HG02759 (cell line): ENCODE data around the gene ADIPOR1.
"Not testable (repeated sequence)": the region's sequence is repeated elsewhere in the genome, so short reads cannot be mapped to it uniquely, and the experiment has no call there.

Experiments
- ATAC-seq: cut with Tn5 transposase; IDR thresholded peaks from one replicate; pipeline ENCODE4 v1.9.1; 2021; ENCODE audit warnings: mild to moderate bottlenecking, moderate library complexity; ENCODE audit not compliant: unreplicated experiment

The ADIPOR1 gene

DNA sequence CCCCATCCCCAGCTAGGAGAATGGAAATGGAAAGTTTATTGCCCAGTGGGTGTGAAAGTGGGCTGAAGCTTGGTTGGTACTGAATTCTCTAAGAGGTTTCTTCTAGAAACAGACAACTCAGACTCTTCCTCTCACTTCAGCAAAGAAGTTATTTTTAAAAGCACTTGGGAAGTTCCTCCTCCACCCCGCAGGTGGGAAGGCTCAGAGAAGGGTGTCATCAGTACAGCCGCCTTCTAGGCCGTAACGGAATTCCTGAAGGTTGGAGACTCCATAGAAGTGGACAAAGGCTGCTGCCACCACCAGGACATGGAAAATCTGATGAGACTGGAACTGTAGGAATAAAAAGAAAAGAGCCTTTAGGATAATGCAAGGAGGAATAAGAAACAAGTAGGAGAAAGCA is 16.7 kb downstream of the ADIPOR1 start:
- ATAC-seq, result no peak

DNA sequence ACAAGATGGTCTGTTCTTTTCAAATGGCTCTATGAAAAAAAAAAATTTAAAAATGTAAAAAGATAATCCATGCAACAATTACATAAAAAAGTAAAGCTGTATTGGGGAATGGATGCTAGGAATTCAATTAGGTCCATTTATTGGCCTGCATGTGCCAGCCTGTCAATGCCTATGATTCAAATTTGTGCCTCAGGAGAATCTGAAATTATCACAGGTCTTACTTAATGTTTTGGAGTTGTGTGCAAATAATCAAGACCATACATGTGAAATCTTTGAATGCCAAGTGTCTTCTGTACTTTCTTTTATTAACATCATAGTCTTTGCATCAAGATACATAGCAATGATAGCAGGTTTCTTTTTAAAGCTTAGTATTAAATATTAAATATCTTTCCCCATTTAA is 17.6 kb downstream of the ADIPOR1 start:
- ATAC-seq, result no peak

DNA sequence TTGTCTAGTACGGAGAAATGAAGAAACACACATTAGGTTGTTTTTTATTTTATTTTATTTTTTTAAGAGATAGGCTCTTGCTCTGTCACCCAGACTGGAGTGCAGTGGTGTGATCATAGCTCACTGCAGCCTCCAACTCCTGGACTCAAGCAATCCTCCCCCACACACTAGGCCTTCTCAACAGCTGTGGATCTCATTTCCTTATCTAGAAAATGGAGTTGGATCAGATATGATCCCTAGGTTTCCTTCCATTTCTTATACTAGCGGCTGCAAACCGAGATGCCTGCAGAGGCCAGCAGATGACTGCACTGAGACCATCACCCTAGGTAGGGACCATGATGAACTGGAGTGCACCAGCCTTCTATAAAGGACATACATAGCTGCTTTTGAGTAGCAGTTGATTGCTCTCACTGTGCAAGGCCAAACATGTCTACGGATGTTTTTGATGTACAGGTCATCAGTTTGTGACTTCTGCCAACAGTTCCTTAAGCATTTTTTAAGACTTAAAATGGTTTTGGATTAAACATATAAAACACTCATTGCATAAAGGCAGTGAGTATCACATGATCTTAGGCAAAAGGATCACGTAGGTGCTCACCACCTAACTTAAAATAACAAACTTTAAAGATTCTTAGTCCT is 19.7 kb downstream of the ADIPOR1 start:
- no peak for ATAC-seq

DNA sequence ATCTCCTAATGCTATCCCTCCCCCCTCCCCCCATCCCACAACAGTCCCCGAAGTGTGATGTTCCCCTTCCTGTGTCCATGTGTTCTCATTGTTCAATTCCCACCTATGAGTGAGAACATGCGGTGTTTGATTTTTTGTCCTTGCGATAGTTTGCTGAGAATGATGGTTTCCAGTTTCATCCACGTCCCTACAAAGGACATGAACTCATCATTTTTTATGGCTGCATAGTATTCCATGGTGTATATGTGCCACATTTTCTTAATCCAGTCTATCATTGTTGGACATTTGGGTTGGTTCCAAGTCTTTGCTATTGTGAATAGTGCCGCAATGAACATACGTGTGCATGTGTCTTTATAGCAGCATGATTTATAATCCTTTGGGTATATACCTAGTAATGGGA is 21.7 kb downstream of the ADIPOR1 start:
- not testable (repeated sequence) for ATAC-seq

DNA sequence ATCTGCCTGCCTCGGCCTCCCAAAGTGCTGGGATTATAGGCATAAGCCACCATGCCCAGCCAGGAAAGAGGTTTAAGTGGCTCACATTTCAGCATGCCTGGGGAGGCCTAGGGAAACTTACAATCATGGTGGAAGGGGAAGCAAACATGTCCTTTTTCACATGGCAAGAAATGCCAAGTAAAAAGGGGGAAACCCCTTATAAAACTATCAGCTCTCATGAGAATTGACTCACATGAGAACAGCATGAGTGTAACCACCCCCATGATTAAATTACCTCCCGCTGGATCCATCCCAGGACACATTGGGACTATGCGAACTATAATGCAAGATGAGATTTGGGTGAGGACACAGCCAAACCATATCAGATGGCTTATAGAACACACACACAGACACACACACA is 22.3 kb downstream of the ADIPOR1 start:
- no peak for ATAC-seq

DNA sequence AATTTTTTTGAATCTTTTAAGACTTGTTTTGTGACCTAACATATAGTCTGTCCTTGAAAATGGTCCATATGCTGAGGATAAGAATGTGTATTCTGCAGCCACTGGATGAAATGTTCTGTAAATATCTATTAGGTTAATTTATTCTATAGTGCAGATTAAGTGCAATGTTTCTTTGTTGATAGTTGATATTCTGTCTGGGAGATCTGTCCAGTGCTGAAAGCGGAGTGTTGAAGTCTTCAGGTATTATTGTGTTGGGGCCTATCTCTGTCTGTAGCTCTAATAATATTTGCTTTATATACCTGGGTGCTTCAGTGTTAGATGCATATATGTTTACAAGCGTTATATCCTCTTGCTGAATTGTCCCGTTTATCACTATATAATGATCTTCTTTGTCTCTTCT is 23.4 kb downstream of the ADIPOR1 start:
- no peak for ATAC-seq

DNA sequence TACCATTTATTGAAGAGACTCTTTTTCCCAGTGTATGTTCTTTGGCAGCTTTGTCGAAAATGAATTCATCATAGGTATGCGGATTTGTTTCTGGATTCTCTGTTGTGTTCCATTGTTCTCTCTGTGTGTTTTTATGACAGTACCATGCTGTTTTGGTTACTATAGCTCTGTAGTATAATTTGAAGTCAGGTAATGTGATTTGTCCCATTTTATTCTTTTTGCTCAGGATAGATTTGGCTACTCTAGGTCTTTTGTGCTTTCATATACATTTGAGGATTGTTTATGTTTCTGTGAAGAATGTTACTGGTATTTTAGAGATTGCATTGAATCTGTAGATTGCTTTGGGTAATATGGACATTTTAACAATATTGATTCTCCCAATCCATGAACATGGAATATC is 25.6 kb downstream of the ADIPOR1 start:
- ATAC-seq, result no peak

DNA sequence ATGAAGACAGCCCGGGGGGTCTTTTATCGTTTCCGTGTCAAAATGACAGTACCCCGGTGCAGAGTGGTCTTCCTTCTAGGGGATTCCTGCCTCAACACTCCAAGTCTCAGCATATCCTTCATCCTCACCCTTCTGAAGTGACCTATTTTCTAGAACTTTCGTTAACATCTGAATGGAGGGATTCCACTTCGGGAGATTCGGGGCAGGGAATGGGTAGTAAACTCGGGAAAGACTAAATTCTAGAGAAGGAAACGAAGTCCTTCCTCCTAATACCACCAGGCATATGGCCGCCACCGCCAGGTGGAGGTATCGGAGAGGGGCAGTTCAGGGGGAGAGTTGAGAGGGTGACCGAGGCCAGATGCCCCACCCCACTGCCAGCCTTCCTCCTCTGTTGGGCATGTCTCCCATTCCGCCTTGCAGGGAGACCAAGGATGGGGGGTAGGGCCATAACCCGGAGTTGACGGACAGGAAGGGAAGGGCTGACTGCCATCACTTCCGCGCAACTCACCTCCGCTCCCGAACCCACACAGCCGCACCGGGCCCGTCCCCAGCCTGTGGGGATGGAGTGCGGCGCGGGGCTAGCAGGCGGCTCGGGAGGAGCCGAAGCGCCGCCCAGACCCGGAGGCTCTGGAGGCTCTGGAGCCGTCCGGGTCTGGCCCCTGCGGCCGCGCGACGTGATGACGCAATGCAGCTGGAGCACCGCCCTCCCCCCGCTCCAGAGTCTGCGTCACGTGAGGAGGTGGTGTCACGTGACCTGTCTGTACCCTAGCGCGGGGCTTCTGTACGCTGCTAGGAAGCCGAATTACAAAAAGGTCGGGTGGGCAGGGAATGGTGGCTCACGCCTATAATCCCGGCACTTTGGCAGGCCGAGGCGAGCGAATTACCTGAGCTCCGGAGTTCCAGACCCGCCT is 31.3 kb downstream of the ADIPOR1 start, which contains the start of gene KLHL12:
KLHL12 (minus strand) TSS at position 654 of the 911 bp plus-strand sequence. CDS start 2,072 bp downstream, outside the sequence.
- peak; percentile 94 for ATAC-seq

DNA sequence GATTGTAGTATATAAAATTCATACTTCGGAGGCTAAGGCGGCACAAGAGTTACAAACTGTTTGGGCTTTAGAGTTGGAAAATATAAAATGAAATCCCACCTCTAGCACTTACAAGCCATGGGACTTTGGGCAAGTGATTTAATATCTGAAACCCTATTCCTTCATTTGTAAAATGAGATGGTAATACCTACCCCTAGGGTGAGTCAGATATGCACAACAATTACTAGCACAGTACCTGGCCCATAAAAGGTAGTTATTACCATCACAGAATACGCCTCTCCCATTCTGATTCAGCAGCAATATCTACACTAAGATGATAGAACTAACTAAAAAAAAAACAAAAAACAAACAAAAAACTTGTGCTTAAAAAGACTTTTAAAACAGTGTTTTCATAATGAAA is 34.6 kb downstream of the ADIPOR1 start:
- ATAC-seq, result no peak

DNA sequence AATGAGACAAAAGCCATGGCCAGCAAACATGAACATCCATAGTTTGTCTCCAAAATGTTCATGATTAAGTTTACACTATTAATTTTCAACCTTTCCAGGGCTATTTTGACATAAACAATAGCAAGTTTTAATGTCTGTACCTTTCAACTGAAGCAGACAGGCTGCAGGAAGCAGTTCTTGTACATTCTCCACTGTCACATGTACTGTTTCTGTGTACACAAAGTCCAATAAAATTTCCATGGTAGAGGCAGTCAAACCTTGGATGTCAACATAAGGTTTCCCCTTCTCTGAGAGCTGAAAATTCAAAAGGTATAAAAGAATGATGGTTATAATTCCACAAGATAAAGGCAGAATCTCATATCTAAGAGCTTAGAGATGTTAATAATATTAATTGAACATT is 38.5 kb downstream of the ADIPOR1 start:
- no peak for ATAC-seq

DNA sequence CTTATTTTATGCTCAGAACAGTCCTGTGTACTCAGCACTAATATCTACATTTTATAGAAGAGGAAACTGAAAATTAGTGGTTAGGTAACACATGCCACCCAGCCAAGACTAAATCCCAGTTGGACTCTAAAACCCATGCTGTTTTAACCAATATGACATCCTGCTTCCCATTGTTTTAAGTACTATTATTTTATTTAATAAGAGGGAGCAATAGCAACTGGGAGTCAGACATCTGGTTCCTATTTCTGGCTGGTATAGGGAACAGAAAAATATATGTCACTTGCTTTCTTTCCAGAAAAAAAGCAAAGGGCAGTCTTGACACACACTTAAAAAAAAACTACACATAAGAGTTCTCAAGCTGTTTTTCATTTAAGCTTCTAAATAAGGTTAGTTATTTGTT is 43.0 kb downstream of the ADIPOR1 start:
- no peak for ATAC-seq

DNA sequence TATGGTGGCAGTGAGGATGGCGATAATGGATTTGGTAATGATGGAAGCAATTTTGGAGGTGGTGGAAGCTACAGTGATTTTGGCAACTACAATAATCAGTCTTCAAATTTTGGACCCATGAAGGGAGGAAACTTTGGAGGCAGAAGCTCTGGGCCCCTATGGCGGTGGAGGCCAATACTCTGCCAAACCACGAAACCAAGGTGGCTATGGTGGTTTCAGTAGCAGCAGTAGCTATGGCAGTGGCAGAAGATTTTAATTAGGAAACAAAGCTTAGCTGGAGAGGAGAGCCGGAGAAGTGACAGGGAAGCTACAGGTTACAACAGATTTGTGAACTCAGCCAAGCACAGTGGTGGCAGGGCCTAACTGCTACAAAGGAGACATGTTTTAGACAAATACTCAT is 45.6 kb downstream of the ADIPOR1 start:
- not testable (repeated sequence) for ATAC-seq

DNA sequence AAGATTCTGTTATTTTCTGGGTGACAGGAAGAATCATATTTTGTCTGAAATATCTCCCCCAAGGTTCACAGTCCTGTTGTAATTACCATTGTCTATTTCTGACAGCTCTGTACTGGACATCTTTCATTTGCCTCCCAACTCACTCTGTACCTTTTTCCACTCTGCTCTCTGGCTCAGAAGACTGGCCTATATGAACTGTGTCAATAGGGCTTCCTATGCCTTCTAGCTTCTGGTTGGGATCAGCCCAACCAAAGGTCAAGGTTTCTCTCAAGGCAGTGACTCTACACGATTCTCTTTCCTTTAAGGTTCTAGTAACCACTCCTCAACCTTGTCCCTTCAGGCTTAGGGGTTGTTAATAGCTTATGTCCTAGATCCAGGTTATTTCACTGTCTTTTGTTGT is 48.6 kb downstream of the ADIPOR1 start:
- no peak for ATAC-seq

DNA sequence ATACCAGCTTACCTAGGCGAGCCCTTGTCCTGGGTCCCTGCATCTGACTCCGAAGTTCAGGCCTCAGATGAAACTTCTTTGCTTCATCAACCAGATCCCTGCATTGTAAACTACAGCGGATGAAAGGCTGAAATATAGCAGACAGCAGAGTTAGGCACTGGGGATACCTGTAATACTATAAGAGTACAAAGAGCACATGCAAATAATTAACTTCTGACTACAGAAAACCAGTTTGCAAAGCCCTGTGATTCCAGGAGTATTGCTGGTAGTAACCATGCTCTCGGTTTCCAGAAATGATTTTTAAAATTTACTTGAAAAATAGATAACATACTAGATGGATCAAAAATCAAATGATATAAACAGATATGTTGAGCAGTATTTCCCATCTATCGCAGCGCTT is 49.1 kb downstream of the ADIPOR1 start:
- ATAC-seq, result no peak

DNA sequence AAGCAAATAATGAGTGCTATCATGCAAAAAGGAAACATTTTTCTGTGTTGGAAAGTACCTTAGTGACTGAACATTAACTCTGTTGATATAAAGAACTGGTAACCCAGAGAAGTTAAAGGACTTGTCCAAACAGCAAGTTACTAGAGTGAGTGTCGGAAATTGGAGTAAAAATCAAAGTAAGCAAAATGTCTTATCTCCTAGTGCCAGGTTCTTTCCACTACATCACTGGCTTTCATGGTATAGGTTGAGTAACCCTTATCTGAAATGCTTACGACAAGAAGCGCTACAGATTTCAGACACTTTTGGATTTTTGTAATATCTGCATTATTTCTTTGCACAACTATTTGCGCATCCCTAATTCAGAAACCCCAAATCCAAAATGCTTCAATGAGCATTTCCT is 52.8 kb downstream of the ADIPOR1 start:
- no peak for ATAC-seq

DNA sequence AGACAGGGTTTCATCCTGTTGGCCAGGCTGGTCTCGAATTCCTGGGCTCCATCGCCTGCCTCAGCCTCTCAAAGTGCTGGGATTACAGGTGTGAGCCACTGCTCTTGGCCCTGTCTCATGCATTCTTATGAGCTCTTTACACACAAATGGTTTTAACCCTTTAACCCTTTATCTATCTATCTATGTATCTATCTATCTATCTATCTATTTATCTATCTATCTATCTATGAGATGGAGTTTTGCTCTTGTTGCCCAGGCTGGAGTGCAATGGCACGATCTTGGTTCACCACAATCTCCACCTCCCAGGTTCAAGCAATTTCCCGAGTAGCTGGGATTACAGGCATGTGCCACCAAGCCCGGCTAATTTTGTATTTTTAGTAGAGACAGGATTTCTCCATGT is 54.3 kb downstream of the ADIPOR1 start:
- ATAC-seq, result not testable (repeated sequence)

DNA sequence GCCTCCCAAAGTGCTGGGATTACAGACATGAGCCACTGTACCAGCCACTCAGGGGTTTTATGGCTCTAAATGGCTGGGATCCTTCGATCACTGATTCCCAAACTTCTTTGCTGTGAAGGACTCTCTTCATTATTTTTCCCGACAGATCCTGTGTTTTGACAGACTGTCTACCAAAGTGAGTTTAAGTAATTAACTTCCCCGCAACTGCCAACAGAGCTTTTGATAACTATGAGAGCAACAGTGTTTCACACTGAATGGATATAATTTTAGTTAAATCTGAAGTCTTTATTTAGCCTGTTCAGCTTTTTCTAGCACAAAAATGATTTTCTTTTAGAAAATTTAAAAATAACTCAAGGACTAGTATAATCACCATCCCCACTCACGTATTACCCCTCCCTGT is 56.6 kb downstream of the ADIPOR1 start:
- ATAC-seq, result no peak

DNA sequence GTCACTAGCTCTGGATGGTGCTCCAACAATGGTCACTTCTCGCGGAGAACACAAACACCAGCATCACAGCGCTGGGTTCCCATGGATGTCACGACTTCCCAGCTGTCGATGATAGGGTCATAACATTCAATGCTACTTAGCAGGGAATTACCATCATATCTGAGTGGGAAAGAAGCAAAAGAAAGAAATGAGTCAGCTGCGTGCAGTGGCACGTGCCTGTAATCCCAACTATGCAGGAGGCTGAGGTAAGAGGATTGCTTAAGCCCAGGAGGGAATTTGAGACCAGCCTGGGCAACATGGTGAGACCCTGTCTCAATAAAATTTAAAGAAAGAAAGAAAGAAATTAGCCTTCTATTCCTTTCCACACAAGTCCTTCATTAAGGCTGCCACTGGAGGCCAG is 65.6 kb downstream of the ADIPOR1 start:
- no peak for ATAC-seq
